HepG2 (cell line): Measurements from ENCODE around the gene ACAP1. TPM values are rescaled to one million over a fixed set of nuclear protein-coding genes. Genes with fewer than 3 reads are reported as not detected.

Source experiments
- BATF2 ChIP-seq: sonication (generic); formaldehyde crosslinking; IDR thresholded peaks from 2 replicates; pipeline ENCODE4 v1.8.0; 2022; ENCODE audit warnings: mild to moderate bottlenecking, missing genetic modification reagents, moderate library complexity
- BHLHE40 ChIP-seq: IDR thresholded peaks from 2 replicates; pipeline ENCODE4 v1.6.1; 2011; ENCODE audit warnings: low read length, improper control_type of control experiment
- CSRNP1 ChIP-seq: sonication (generic); formaldehyde crosslinking; IDR thresholded peaks from 2 replicates; pipeline ENCODE4 v1.8.1; 2023; ENCODE audit warnings: mild to moderate bottlenecking, missing genetic modification reagents
- ERF ChIP-seq: IDR thresholded peaks from 2 replicates; pipeline ENCODE4 v1.6.1; 2018; ENCODE audit warnings: missing biosample characterization, missing genetic modification reagents
- HDAC2 ChIP-seq: sonication (generic); formaldehyde crosslinking; IDR thresholded peaks from 2 replicates; pipeline ENCODE4 v1.4.0; 2020; ENCODE audit warnings: missing genetic modification reagents
- HOXA3 ChIP-seq: sonication (generic); formaldehyde crosslinking; IDR thresholded peaks from 2 replicates; pipeline ENCODE4 v1.5.0; 2020; ENCODE audit warnings: missing genetic modification reagents
- KMT2B ChIP-seq: IDR thresholded peaks from 2 replicates; pipeline ENCODE4 v1.6.1; 2016; ENCODE audit warnings: missing genetic modification reagents, missing compliant biosample characterization
- NFKBIZ ChIP-seq: IDR thresholded peaks from 2 replicates; pipeline ENCODE4 v1.6.1; 2018; ENCODE audit warnings: missing genetic modification reagents, missing compliant biosample characterization
- PAWR ChIP-seq: sonication (generic); formaldehyde crosslinking; IDR thresholded peaks from 2 replicates; pipeline ENCODE4 v1.4.0; 2020; ENCODE audit warnings: missing genetic modification reagents, mild to moderate bottlenecking, borderline replicate concordance
- ZNF142 ChIP-seq: sonication (generic); formaldehyde crosslinking; IDR thresholded peaks from 2 replicates; pipeline ENCODE4 v1.4.0; 2020; ENCODE audit warnings: missing genetic modification reagents
- ZNF160 ChIP-seq: sonication (generic); formaldehyde crosslinking; IDR thresholded peaks from 2 replicates; pipeline ENCODE4 v1.8.0; 2022; ENCODE audit warnings: mild to moderate bottlenecking, inconsistent platforms, missing genetic modification reagents
- ZNF407 ChIP-seq: sonication (generic); formaldehyde crosslinking; IDR thresholded peaks from one replicate; pipeline ENCODE4 v1.5.1; 2020; ENCODE audit warnings: mild to moderate bottlenecking, missing genetic modification reagents; ENCODE audit errors: not compliant biosample characterization
- polyA plus RNA-seq, 8 experiments: library from polyadenylated mRNA; depleted of rRNA in 3 of 8; stranded (reverse) in 7 of 8; unstranded in 1 of 8; fragments of >200 nt; fragmentation: Illumina TruSeq in 4 of 8; extraction: Trizol in 4 of 8; gene quantifications; 2 replicates each; pipeline versions ENCODE4 v1.2.1 to v1.2.3, GENCODE V29; 2011 to 2016; ENCODE audit warnings: low read depth in 4 of 8, missing spikeins in 1 of 8, mixed read lengths in 1 of 8; ENCODE audit not compliant: insufficient read depth in 1 of 8
- total RNA-seq, 5 experiments: library from RNA; depleted of rRNA; stranded (reverse); fragments of >200 nt; fragmentation: Illumina TruSeq; extraction: Trizol; gene quantifications; 2 replicates each; pipeline ENCODE4 v1.2.3, GENCODE V29; 2016; ENCODE audit warnings: low read depth in 1 of 5

ACAP1 gene
- total and polyA plus RNA-seq, 2 of the 13 experiments (the other 11 are each of a cell fraction or from before 2014, with no cell fraction given), result 1.3 to 2.5 TPM

GRCh38 chr17:7296189-7296861 lies 40.0 kb upstream of the ACAP1 start (continued):
- TF ChIP-seq PAWR (CRISPR knock-in tag) (no peak), ERF (CRISPR knock-in tag) (peak; percentile 73), BATF2 (CRISPR knock-in tag) (0 out of 2 replicates have a peak, but pooled peaks have one; percentile 76), ZNF160 (CRISPR knock-in tag) (no peak), KMT2B (CRISPR knock-in tag) (0 out of 2 replicates have a peak, but pooled peaks have one; percentile 38), CSRNP1 (peak; percentile 48; the same call in 1 of the 2 replicates), NFKBIZ (CRISPR knock-in tag) (0 out of 2 replicates have a peak, but pooled peaks have one; percentile 36), HDAC2 (peak; percentile 44; the same call in 1 of the 2 replicates), BHLHE40 (peak; percentile 86), ZNF142 (CRISPR knock-in tag) (no peak), ZNF407 (CRISPR knock-in tag) (no peak), HOXA3 (CRISPR knock-in tag) (peak; percentile 77)
